ENCODE data around the gene MTO1. TPM values are rescaled to one million over a fixed set of nuclear protein-coding genes. Genes with fewer than 3 reads are reported as not detected.

The MTO1 gene
- total RNA-seq, 2 experiments from 2014 or later = 63.8 to 72.5 TPM

- no peak for DNase-seq (ENCODE audit: low spot score)
- Histone ChIP-seq H3K4me3 (ENCODE audit: low read depth, low read length, poor library complexity, severe bottlenecking) (no peak overlapping the region), H3K9me2 (ENCODE audit: insufficient read depth, low read length) (no peaks in the 10 kb centered on the region), H4K20me1 (ENCODE audit: insufficient read depth, low read length) (no peaks in the 10 kb centered on the region), H3K9me3 (ENCODE audit: low read length) (no peaks in the 10 kb centered on the region), H3K4me1 (ENCODE audit: insufficient read depth, low read length, poor library complexity, severe bottlenecking) (peaks cover 5% of the 10 kb centered on the region), H3K27ac (ENCODE audit: low read depth, low read length, poor library complexity, severe bottlenecking) (no peak overlapping the region), H3K4me2 (ENCODE audit: low read length) (no peak overlapping the region), H3K79me2 (ENCODE audit: insufficient read depth, low read depth, low read length) (no peaks in the 10 kb centered on the region; the same call in 1 of the 2 replicates), H2AFZ (ENCODE audit: low read length) (no peak overlapping the region), H3K36me3 (ENCODE audit: insufficient read depth, low read length) (no peaks in the 10 kb centered on the region)
- BruUV-seq (replicated peaks) = no TSS peak
- CTCF ChIA-PET (ENCODE audit: unreplicated experiment) = no interaction called here
- TF ChIP-seq, protein P1, sequence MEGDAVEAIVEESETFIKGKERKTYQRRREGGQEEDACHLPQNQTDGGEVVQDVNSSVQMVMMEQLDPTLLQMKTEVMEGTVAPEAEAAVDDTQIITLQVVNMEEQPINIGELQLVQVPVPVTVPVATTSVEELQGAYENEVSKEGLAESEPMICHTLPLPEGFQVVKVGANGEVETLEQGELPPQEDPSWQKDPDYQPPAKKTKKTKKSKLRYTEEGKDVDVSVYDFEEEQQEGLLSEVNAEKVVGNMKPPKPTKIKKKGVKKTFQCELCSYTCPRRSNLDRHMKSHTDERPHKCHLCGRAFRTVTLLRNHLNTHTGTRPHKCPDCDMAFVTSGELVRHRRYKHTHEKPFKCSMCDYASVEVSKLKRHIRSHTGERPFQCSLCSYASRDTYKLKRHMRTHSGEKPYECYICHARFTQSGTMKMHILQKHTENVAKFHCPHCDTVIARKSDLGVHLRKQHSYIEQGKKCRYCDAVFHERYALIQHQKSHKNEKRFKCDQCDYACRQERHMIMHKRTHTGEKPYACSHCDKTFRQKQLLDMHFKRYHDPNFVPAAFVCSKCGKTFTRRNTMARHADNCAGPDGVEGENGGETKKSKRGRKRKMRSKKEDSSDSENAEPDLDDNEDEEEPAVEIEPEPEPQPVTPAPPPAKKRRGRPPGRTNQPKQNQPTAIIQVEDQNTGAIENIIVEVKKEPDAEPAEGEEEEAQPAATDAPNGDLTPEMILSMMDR (conservative IDR thresholded peaks at IDR 0.05; ENCODE audit: low read length) = no peak
- POLR2A ChIA-PET = interaction anchor here (0.6 kb wide), 1 partner anchor 146 kb away, joined by 4 read pairs; no protein-coding TSS in a partner anchor
- intact Hi-C loops (cut with micrococcal nuclease; ENCODE audit: unreplicated experiment) = no loop called here
Observed at GRCh38 chr6:73528897-73529296, 67.4 kb downstream of the MTO1 start.

- H3K36me3 ChIP-seq (ENCODE audit: insufficient read depth, low read length) = no peaks in the 10 kb centered on the region
- no TSS peak for BruUV-seq (replicated peaks)
- DNase-seq (ENCODE audit: low spot score) = no peak
- H4K20me1 ChIP-seq (ENCODE audit: insufficient read depth, low read length) = no peaks in the 10 kb centered on the region
- CTCF ChIA-PET (ENCODE audit: unreplicated experiment) = no interaction called here
- H3K4me1 ChIP-seq (ENCODE audit: insufficient read depth, low read length, poor library complexity, severe bottlenecking) = no peaks in the 10 kb centered on the region
- no peak overlapping the region for H2AFZ ChIP-seq (ENCODE audit: low read length)
- no peaks in the 10 kb centered on the region for H3K9me3 ChIP-seq (ENCODE audit: low read length)
- no peaks in the 10 kb centered on the region for H3K9me2 ChIP-seq (ENCODE audit: insufficient read depth, low read length)
- H3K79me2 ChIP-seq (ENCODE audit: insufficient read depth, low read depth, low read length) = no peaks in the 10 kb centered on the region
- H3K27ac ChIP-seq (ENCODE audit: low read depth, low read length, poor library complexity, severe bottlenecking) = no peak overlapping the region
- intact Hi-C loops (cut with micrococcal nuclease; ENCODE audit: unreplicated experiment) = no loop called here
- H3K4me3 ChIP-seq (ENCODE audit: low read depth, low read length, poor library complexity, severe bottlenecking) = no peak overlapping the region
- no peak overlapping the region for H3K4me2 ChIP-seq (ENCODE audit: low read length)
- POLR2A ChIA-PET = interaction anchor here (0.7 to 2.2 kb wide), 3 partner anchors 8 to 33 kb away, joined by 3 to 11 read pairs (median 9); no protein-coding TSS in a partner anchor
- TF ChIP-seq EZH2phosphoT487 (IDR thresholded peaks at IDR 0.05; ENCODE audit: borderline replicate concordance, low read depth, low read length) = no peak
Observed at GRCh38 chr6:73532293-73532692, 70.8 kb downstream of the MTO1 start.

- CTCF ChIA-PET (ENCODE audit: unreplicated experiment) = no interaction called here
- no TSS peak for BruUV-seq (replicated peaks)
- no peak for DNase-seq (ENCODE audit: low spot score)
Observed at GRCh38 chr6:73534628-73535027, 73.1 kb downstream of the MTO1 start.

More at GRCh38 chr6:73534628-73535027, 73.1 kb downstream of the MTO1 start:
- no peak for TF ChIP-seq EZH2phosphoT487 (IDR thresholded peaks at IDR 0.05; ENCODE audit: borderline replicate concordance, low read depth, low read length)
- TF ChIP-seq, protein P1 (conservative IDR thresholded peaks at IDR 0.05; ENCODE audit: low read length) = no peak
- Histone ChIP-seq H2AFZ (ENCODE audit: low read length) (no peak overlapping the region), H3K4me1 (ENCODE audit: insufficient read depth, low read length, poor library complexity, severe bottlenecking) (no peaks in the 10 kb centered on the region), H3K4me3 (ENCODE audit: low read depth, low read length, poor library complexity, severe bottlenecking) (no peak overlapping the region), H3K4me2 (ENCODE audit: low read length) (no peak overlapping the region), H4K20me1 (ENCODE audit: insufficient read depth, low read length) (no peaks in the 10 kb centered on the region), H3K27ac (ENCODE audit: low read depth, low read length, poor library complexity, severe bottlenecking) (no peak overlapping the region), H3K36me3 (ENCODE audit: insufficient read depth, low read length) (no peaks in the 10 kb centered on the region), H3K79me2 (ENCODE audit: insufficient read depth, low read depth, low read length) (no peaks in the 10 kb centered on the region), H3K9me2 (ENCODE audit: insufficient read depth, low read length) (no peaks in the 10 kb centered on the region), H3K9me3 (ENCODE audit: low read length) (no peaks in the 10 kb centered on the region)
- intact Hi-C loops (cut with micrococcal nuclease; ENCODE audit: unreplicated experiment) = no loop called here
- POLR2A ChIA-PET = interaction anchor here (0.7 to 0.8 kb wide), 3 partner anchors 37 to 1192 kb away, joined by 3 to 4 read pairs (median 3); no protein-coding TSS in a partner anchor
